Bone marrow (tissue), 2 donors: ENCODE data around the gene FBLIM1.
"Not testable (repeated sequence)": the region's sequence is repeated elsewhere in the genome, so short reads cannot be mapped to it uniquely, and the experiment has no call there.

Experiments
- DNase-seq, 2 donors: peaks; one replicate each; lab custom pipeline; 2025; lab: John Stamatoyannopoulos, UW

Gene FBLIM1

DNA sequence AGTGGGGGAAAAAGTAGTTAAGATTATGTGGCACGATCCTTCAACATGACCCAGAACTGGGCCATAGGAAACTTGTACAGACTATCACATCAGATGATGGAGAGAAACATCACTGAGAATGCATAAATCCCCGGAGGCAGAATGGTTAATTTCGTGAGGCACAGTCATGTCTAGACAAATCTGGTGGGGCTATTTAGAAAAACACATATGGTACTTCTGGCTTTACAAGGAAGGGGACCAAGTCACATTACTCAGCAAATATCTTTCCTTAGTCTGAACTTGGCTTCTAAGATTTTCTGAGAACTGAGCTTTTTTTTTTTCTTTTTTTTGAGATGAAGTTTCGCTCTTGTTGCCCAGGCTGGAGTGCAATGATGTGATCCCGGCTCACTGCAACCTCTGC is 58.1 kb downstream of the FBLIM1 start:
- no peak for DNase-seq

DNA sequence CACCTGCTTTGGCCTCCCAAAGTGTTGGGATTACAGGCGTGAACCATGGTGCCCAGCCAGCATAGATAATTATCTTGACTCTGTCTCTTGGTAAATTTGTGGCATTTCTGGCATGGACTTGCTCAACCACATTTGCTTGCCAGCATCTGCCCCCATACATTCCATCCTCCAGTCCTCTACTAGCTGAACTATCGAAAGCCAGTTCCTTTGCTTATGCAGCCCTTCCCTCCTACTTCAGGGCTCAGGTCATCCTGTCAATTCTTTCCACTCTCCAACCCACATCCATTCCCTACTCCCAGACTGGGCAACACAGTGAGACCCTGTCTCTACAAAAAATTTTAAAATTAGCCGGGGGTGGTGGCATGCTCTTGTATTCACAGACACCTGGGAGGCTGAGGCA is 61.9 kb downstream of the FBLIM1 start:
- DNase-seq: no peak

DNA sequence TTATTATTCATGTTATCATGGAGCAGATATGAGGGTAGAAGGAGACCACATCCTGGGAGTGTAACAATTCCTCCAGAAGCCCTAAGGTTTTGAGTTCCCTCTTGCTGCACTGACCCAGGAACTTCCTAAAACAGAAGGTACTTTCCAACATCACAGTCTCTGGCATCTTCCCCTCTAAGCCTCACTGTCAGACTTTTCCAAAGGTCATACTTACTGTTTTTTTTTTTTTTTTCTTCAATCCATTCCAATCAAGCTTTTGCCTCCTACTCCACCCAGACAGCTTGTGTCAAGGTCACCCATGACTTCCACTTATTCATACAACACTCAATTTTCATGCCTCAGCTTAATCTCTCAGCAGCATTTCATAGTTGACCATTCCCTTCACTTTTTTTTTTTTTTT is 67.2 kb downstream of the FBLIM1 start:
- DNase-seq: no peak

DNA sequence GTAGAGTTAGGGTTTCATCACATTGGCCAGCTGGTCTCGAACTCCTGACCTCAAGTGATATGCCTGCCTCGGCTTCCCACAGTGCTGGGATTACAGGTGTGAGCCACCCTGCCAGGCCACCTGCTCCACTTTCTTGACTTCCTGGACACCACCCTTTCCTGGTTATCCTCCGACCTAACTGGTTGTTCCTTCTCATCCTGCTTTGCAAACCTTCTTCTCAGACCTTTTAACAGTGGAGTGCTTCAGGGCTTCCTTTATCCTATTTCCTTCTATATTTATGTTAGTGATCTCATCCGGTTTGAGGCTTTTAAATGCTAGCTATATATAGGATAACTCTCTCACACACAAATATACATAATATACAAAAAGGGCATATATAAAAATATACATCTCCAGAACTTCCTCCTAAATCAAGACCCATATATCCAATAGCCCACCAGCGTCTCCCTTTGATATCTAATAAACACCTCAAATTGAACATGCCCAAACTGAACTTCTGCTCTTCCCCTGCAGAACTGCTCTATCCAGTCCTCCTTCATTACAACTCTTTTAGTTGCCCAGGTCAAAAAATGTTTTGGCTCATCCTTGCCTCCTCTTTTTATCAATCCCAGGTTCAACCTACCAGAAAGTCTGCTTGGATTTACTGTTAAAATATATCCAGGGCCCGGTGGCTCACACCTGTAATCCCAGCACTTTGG is 68.4 kb downstream of the FBLIM1 start:
- no peak for DNase-seq

DNA sequence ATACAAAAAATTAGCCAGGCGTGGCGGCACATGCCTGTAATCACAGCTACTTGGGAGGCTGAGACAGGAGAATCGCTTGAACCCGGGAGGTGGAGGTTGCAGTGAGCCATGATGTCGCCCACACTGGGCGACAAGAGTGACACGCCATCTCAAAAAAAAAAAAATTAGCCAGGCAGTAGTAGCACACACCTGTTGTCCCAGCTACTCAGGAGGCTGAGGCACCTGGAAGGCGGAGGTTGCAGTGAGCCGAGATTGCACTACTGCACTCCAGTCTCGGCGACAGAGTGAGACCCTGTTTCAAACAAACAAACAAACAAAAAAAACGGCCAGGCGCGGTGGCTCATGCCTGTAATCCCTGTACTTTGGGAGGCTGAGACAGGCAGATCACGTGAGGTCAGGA is 69.0 kb downstream of the FBLIM1 start:
- DNase-seq: not testable (repeated sequence)

DNA sequence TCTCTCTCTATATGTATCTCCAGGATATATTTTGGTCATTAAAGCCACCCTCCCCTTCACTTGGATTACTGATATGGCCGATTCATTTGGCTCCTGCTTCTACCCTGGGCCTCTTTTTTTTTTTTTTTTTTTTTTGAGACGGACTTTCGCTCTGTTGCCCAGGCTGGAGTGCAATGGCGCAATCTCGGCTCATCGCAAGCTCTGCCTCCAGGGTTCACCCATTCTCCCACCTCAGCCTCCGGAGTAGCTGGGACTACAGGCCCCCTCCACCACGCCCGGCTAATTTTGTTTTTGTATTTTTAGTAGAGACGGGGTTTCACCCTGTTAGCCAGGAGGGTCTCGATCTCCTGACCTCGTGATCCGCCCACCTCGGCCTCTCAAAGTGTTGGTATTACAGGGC is 70.3 kb downstream of the FBLIM1 start:
- DNase-seq: not testable (repeated sequence)

DNA sequence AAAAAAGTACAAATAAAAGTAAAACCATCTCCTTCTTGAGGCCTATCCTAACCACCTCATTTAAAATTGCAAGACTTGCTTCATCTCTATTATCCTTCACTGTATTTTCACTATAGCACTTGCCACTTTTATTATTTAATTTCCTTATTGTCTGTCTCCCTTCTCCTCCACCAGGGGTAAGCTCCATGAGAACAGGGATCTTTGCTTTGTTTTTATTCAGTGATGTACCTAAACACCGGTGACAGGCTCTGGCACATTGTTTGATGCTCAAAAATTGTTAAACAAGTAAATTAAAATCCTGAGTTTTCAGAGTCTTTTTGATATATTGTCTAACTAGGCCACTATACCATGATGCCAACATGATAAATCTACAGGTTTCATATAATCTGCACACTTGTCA is 71.7 kb downstream of the FBLIM1 start:
- DNase-seq: no peak

DNA sequence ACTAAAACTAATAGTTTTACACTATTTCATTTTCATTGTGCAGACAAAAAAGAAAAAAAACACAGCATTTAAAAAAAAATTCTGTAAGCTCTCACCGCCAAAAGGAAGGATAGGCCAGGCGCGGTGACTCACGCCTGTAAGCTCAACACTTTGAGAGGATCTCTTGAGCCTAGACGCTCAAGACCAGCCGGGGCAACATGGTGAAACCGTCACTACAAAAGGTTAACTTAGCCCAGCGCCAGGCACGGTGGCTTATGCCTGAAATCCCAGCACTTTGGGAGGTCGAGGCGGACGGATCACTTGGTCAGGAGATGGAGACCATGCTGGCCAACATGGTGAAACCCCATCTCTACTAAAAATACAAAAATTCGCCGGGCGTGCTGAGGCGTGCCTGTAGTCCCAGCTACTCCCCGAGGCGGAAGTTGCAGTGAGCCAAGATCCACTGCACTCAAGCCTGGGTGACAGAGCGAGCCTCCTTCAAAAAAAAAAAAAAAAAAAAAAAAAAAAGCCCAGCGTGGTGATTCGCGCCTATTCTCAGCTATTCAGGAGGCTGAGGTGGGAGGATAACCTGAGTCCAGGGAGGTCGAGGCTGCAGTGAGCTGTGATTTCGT is 74.6 kb downstream of the FBLIM1 start:
- DNase-seq: peak in 1 of 2 donors; percentile 10

DNA sequence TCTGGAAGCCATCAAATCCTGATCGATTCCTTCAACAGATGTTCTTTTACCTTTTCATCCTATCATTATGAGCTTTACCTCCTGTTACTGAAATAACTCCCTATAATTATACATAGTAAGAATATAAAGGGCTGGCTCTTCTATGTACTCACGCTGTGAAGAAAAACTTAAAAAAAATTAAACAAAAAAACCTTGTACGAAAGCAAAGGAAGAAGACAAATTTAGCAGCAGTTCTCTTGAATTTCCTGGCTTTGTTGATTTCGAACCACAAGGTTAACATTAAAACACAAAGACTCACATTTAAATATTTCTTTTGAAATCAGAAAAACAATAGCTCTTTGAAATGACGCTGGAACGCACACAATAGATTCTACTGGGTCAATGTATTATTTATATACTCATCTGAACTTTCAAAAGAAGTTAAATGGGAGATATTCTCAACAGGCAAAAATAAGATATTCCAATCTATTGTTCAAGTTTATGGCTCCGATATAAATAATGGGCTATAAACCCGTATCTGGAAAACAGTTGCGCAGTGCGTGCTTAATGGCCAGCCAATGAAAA is 75.3 kb downstream of the FBLIM1 start:
- no peak for DNase-seq

DNA sequence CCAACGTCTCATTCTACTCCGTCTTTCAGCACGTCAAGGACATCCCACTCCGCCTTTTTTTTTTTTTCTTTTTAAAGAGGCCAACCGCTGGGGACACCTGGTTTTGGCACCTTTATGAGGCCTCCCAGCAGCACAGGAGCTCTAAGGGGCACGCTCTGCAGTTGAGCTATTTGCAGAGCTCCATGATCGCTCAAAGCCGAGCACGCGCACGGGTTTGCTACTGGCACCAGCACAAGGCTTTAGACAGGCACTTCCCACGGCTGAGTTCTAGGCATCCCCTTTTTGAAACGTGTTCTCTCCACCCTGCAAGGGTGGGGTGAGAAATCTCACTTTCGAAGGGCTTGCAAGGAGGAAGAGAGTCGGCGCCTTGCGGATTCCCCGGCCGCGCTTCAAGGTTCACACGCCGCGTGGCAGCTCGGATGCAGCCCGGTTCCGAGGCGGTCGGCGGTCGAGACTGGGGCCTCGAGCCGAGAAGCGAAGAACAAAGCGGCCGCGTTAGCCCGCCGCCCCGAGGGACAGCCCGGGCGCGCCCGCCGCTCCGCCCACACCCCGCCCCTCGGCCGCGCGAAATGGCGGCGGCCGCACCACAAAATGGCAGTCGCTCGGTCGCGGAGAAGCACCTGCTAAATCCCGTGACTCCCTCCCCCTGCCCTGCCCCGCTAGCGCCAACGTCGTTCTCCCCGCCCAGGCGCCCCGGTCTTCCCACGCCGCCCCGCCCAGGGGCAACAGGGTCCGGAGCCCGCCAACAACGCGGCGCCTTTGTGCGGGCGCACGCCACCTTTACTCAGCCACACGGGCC is 76.0 kb downstream of the FBLIM1 start:
- DNase-seq: peak; percentile 79 to 83

DNA sequence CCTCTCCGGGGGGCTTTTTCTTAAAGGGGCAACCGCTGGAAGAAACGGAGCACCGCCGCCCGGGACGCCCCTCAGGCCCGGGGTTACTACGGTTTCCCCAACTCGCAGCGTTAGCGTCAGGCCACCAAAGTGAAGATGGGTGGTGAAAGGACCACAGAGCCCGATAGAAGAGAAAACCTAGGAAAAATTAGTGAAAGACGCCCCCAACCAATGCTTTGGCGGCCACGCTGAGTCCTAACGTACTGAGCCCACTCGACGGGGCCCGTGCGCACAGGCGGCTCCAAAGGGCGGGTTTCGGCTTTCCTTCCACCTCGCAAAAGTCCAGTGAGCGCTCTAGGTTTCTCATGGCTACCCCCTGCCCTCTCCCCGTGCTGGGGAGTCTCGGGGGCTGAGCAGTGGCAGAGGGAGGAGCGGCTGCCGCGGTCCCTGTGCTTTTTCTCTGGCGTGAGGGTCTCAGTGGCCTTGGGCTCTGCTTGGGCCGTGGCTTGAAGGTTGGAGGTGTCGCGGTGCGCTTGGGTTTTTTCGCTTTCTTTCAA is 76.7 kb downstream of the FBLIM1 start:
- DNase-seq: peak; percentile 52 to 67

DNA sequence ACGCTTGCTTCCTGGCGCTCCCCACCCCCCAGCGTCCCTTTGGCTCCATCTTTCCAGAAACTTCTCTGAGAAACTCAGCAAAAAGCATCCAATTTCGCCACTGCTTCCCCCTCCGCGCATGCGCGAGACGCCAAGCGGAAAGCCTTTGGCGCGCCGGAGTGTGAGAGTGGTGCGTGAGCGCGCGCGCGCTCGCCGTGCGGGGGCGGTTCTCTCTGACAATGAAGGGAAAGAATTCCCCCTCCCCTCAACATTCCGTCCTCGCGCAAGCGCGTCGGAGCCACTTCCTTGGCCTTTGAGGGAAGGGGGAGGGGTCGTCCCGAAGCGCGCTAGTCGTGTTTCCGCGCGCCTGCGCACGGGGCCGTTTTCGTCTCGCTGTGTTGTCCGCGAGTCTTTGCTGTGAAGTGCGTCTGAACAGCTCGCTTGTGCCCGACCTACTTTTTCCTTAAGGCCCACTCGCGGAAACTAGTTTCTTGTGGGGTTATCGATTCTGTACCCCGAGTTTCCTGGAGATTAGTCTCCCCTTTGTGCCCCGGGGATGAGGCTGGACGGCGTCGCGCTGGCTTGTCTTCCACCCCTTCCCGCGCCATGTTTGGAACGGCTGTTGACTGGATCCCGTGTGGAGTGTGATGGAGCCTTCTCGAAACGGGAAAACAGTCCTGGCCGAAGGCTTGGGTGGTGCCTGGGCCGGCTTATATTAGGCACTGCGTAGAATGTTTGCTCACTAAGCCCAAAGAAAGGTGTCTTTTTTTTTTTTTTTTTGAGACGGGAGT is 77.3 kb downstream of the FBLIM1 start:
- peak; percentile 93 to 97 for DNase-seq
